Natural killer cell (primary cell): Measurements from ENCODE around the gene HDAC11. TPM values are rescaled to one million over a fixed set of nuclear protein-coding genes. Genes with fewer than 3 reads are reported as not detected.

Experiments used
- ATAC-seq, 3 donors: fragments of 150-1000 bp in 2 of 3; fragments of 200-7000 bp in 1 of 3; cut with Tn5 transposase; 1 replicate in 1 of 3; 2 replicates in 2 of 3; pipeline ENCODE4 v1.10.0; 2021; ENCODE audit warnings: mild to moderate bottlenecking in 2 of 3, moderate library complexity in 2 of 3
- DNase-seq, 2 donors: peaks; one replicate each; pipeline versions ENCODE4 v3.0.0 to v3.0.0-alpha.2; 2013 to 2021; ENCODE audit warnings: mixed read lengths in 1 of 2
- H3K27ac ChIP-seq: one replicate; pipeline ENCODE4 v1.5.1; 2013; ENCODE audit warnings: mild to moderate bottlenecking, low read length
- H3K27me3 ChIP-seq: one replicate; pipeline ENCODE4 v1.6.1; 2013; ENCODE audit warnings: low read length; ENCODE audit not compliant: control insufficient read depth, insufficient read depth
- H3K36me3 ChIP-seq: one replicate; pipeline ENCODE4 v1.6.1; 2013; ENCODE audit warnings: low read length; ENCODE audit not compliant: control insufficient read depth, insufficient read depth
- H3K4me1 ChIP-seq: one replicate; pipeline ENCODE4 v1.6.1; 2013; ENCODE audit warnings: low read length; ENCODE audit not compliant: control insufficient read depth, insufficient read depth
- H3K4me3 ChIP-seq: one replicate; pipeline ENCODE4 v1.5.1; 2013; ENCODE audit warnings: low read length
- H3K9me3 ChIP-seq: one replicate; pipeline ENCODE4 v1.6.1; 2013; ENCODE audit warnings: low read length; ENCODE audit not compliant: control insufficient read depth, insufficient read depth
- H3K27ac Mint-ChIP-seq, 2 donors: one replicate each; pipeline ENCODE4 v1.8.0; 2022; ENCODE audit warnings: mild to moderate bottlenecking in 2 of 2, mixed read lengths in 2 of 2, moderate library complexity in 1 of 2
- H3K27me3 Mint-ChIP-seq, 2 donors: one replicate each; pipeline ENCODE4 v1.8.0; 2022; ENCODE audit warnings: low read depth in 2 of 2, mixed read lengths in 2 of 2
- H3K36me3 Mint-ChIP-seq: one replicate; pipeline ENCODE4 v1.8.0; 2022; ENCODE audit warnings: mixed read lengths
- H3K4me1 Mint-ChIP-seq, 2 donors: one replicate each; pipeline ENCODE4 v1.8.0; 2022; ENCODE audit warnings: mixed read lengths in 2 of 2
- H3K4me3 Mint-ChIP-seq: one replicate; pipeline ENCODE4 v1.8.0; 2022; ENCODE audit warnings: mild to moderate bottlenecking, moderate library complexity, mixed read lengths
- H3K9me3 Mint-ChIP-seq, 2 donors: one replicate each; pipeline ENCODE4 v1.8.0; 2022; ENCODE audit warnings: mixed read lengths in 2 of 2
- WGBS: methylation state at CpG from one replicate; pipeline ENCODE4 v1.1.7; 2013; ENCODE audit warnings: missing lambda C conversion rate; ENCODE audit not compliant: insufficient coverage; 5-methylcytosine and 5-hydroxymethylcytosine counted together
- intact Hi-C: fragments of 100-400 bp; cut with micrococcal nuclease; formaldehyde crosslinking; loops from one replicate; pipeline ENCODE4 v1.14.2; 2022
- total RNA-seq, 4 donors: library from RNA; stranded (reverse); fragments of 120-200 nt in 1 of 4; gene quantifications; one replicate each; pipeline versions ENCODE4 v1.2.3 to v1.2.4, GENCODE V29; 2013 to 2022
- TF ChIP-seq, protein P1 (sequence below): fragments of 200-600 bp; IDR thresholded peaks from one replicate; pipeline ENCODE4 v1.8.0; 2022; ENCODE audit warnings: antibody characterized with exemption

HDAC11 gene
- total RNA-seq, 3 donors from 2014 or later (not counting 1 experiment from before 2014, with no cell fraction given) = 3.4 to 5.3 (median 3.9) TPM

DNA sequence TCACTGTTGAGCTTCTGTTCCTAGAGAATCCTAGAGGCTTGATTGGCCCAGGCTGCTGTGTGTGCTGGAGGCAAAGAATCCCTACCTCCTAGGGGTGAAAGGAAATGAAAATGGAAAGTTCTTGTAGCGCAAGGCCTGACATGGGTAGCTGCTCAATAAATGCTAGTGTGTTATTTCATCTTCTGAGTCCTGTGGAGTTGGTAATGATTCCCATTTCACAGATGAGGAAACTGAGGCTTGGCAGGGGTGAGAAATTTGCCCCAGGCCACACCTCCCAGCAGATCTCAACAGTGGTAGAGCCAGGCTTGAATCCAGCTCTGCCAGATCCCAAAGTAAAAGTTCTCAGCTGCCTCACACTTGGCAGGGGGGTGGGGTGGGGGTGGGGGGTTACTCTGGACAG is 26.1 kb downstream of the HDAC11 start:
- Histone ChIP-seq H3K4me3 (no peak overlapping the region), H3K27ac (no peak overlapping the region), H3K4me1 (no peaks in the 10 kb centered on the region), H3K36me3 (no peaks in the 10 kb centered on the region), H3K9me3 (no peaks in the 10 kb centered on the region), H3K27me3 (no peaks in the 10 kb centered on the region)
- TF ChIP-seq, protein P1, sequence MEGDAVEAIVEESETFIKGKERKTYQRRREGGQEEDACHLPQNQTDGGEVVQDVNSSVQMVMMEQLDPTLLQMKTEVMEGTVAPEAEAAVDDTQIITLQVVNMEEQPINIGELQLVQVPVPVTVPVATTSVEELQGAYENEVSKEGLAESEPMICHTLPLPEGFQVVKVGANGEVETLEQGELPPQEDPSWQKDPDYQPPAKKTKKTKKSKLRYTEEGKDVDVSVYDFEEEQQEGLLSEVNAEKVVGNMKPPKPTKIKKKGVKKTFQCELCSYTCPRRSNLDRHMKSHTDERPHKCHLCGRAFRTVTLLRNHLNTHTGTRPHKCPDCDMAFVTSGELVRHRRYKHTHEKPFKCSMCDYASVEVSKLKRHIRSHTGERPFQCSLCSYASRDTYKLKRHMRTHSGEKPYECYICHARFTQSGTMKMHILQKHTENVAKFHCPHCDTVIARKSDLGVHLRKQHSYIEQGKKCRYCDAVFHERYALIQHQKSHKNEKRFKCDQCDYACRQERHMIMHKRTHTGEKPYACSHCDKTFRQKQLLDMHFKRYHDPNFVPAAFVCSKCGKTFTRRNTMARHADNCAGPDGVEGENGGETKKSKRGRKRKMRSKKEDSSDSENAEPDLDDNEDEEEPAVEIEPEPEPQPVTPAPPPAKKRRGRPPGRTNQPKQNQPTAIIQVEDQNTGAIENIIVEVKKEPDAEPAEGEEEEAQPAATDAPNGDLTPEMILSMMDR = no peak
- intact Hi-C loops = no loop called here
- WGBS = 100% methylated on average over 1 of the region's 1 CpG
- Mint-ChIP-seq H3K9me3 (no peaks in the 10 kb centered on the region), H3K4me1 (no peaks in the 10 kb centered on the region), H3K27ac (no peak overlapping the region), H3K27me3 (no peaks in the 10 kb centered on the region), H3K4me3 (no peak overlapping the region), H3K36me3 (no peaks in the 10 kb centered on the region)
- no peak for DNase-seq
- ATAC-seq = no peak

DNA sequence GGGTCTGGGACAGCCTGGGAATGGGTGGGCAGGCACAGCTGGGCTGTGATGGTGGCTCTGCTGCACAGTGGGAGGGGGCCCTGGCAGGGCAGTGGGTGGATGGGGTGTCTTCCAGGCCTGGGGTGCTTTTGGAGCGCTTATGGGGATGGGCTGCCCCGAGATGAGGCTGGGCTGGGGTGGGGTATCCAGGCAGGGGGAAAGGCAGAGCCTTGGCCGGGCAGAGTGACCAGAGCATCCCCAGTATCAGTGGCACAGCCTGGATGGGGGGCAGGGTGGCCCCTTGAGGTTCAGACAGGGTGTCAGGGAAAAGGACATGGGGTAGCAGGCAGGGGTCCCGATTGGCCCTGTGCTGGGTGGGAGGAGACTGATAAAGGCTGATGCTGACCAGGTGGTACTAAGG is 26.6 kb downstream of the HDAC11 start:
- H3K4me3 Mint-ChIP-seq = no peak overlapping the region
- no peaks in the 10 kb centered on the region for H3K4me1 Mint-ChIP-seq
- ATAC-seq = no peak
- TF ChIP-seq, protein P1 = no peak
- Histone ChIP-seq H3K27me3 (no peaks in the 10 kb centered on the region), H3K9me3 (no peaks in the 10 kb centered on the region), H3K4me1 (no peaks in the 10 kb centered on the region), H3K27ac (no peak overlapping the region), H3K36me3 (no peaks in the 10 kb centered on the region), H3K4me3 (no peak overlapping the region)
- H3K9me3 Mint-ChIP-seq = no peaks in the 10 kb centered on the region
- no peak for DNase-seq
- WGBS = 72% methylated on average over 4 of the region's 4 CpGs
- no peaks in the 10 kb centered on the region for H3K27me3 Mint-ChIP-seq
- no peak overlapping the region for H3K27ac Mint-ChIP-seq
- H3K36me3 Mint-ChIP-seq = no peaks in the 10 kb centered on the region
- intact Hi-C loops = no loop called here

DNA sequence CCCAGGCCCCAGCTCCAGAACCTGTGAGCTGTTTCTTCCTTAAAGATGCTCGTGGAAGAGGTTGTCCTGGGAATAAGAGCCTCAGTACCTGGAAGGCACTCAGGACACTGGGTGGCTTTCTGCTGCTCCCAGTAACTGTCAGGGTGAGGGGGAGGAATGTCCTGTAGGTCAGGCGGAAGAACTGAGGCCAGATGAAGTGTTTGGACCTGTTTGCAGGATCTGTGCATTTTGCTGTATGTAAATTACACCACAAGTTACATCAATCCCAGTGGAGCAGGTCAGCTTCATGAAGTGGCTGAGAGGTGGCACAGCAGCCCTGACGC is 27.1 kb downstream of the HDAC11 start:
- no peaks in the 10 kb centered on the region for H3K36me3 Mint-ChIP-seq
- Histone ChIP-seq H3K4me1 (no peaks in the 10 kb centered on the region), H3K9me3 (no peaks in the 10 kb centered on the region), H3K36me3 (no peaks in the 10 kb centered on the region), H3K27ac (no peak overlapping the region), H3K27me3 (no peaks in the 10 kb centered on the region), H3K4me3 (no peak overlapping the region)
- TF ChIP-seq, protein P1 = no peak
- DNase-seq = no peak
- no peaks in the 10 kb centered on the region for H3K27me3 Mint-ChIP-seq
- H3K4me3 Mint-ChIP-seq = no peak overlapping the region
- no peak overlapping the region for H3K27ac Mint-ChIP-seq
- no peaks in the 10 kb centered on the region for H3K9me3 Mint-ChIP-seq
- no peak for ATAC-seq
- H3K4me1 Mint-ChIP-seq = no peaks in the 10 kb centered on the region
- 86% methylated on average over 3 of the region's 3 CpGs for WGBS
- intact Hi-C loops = no loop called here

DNA sequence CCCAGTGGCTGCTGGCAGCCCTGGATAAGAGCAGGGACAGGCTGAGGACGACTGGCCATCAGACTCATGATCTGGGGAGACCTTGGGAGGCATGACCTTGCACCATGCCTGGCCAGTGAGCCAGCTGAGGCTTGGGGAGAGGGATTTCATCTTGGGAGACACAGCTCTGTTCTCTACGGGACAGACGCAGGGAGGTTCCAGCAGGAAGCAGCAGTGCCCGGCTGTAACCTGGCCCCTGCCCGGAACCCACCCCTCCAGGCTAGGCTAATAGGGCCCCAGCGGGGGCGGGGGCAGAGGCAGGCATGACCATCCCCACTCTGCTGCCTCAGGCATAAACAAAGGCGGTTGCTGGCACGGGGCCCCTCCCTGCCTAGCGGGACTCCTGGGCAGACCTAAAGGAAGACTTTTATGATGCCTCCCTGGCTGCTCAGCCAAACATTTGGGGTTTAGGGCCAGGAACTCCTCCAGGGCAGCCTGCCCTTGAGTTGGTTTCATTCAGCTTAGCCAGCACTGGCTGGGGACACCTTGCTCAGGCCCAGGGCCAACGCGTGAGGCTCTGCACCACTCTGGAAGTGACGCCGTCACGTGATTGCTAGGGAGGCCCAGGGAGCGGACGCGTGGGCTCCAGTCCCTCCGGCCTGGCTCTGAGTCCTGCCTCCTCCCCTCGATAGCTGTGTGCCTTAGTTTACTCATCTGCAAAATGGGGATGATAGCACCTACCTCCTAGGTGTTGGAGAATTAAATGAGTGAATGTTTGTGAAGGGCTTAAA is 27.6 kb downstream of the HDAC11 start:
- Mint-ChIP-seq H3K4me1 (no peaks in the 10 kb centered on the region), H3K9me3 (no peaks in the 10 kb centered on the region), H3K36me3 (no peaks in the 10 kb centered on the region), H3K27me3 (no peaks in the 10 kb centered on the region), H3K4me3 (no peak overlapping the region), H3K27ac (no peak overlapping the region)
- H3K27me3 ChIP-seq = no peaks in the 10 kb centered on the region
- no peaks in the 10 kb centered on the region for H3K9me3 ChIP-seq
- H3K4me3 ChIP-seq = no peak overlapping the region
- H3K4me1 ChIP-seq = no peaks in the 10 kb centered on the region
- 60% methylated on average over 20 of the region's 20 CpGs for WGBS
- H3K27ac ChIP-seq = no peak overlapping the region
- ATAC-seq (no peak), DNase-seq (no peak)
- no peaks in the 10 kb centered on the region for H3K36me3 ChIP-seq
- TF ChIP-seq, protein P1 = no peak
- intact Hi-C loops = no loop called here
